GDM1 (cell line): ENCODE results near the gene ZBTB1.

Experiments
- DNase-seq: peaks from one replicate; lab custom pipeline; 2025; lab: John Stamatoyannopoulos, UW

ZBTB1 gene

DNA sequence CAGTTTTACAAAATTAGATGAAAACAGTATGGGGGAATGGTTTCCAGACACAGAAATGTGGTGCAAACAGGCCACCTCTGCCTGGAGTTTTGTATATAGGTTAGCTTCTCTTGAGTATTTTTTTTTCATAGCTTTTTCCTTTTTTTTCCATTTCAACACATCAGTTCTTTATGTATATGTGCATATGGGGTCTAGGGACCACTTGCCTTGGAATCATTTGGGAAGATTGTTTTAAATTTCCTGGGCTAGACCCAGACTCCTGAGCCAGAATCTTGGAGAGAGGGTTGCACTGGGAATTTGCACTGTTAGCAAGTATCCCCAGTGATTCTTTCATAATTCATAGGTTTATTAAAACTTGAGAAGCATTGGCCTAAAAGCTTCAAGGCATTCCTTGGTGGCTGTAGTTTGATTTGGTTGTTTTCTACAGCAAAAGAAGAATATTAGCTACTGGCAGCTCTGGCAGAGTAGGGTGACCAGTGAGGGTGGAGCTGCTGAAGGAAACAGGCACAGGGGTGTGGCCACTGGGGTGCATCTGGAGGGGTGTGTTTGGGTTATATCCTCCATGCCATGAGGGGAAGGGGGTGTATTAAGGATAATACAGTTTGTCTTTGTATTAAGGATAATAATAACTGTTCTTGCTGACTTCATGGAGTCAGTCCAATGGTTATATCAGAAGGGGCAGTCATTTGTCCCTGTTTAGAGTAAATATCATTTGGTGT lies 68.0 kb downstream of the ZBTB1 start:
- DNase-seq = no peak

- no peak for DNase-seq
Observed at GRCh38 chr14:64573109-64573508, 68.5 kb downstream of the ZBTB1 start.
